HG03159 (cell line): ENCODE measurements around the gene POLR2E.
A peak's percentile ranks its signal among the peaks of the same experiment; 100 is the strongest.
"Not testable (repeated sequence)": the region's sequence is repeated elsewhere in the genome, so short reads cannot be mapped to it uniquely, and the experiment has no call there.

Experiments
- ATAC-seq: cut with Tn5 transposase; IDR thresholded peaks from one replicate; pipeline ENCODE4 v1.9.1; 2021; ENCODE audit warnings: mild to moderate bottlenecking, moderate library complexity; ENCODE audit not compliant: unreplicated experiment

The POLR2E gene

DNA sequence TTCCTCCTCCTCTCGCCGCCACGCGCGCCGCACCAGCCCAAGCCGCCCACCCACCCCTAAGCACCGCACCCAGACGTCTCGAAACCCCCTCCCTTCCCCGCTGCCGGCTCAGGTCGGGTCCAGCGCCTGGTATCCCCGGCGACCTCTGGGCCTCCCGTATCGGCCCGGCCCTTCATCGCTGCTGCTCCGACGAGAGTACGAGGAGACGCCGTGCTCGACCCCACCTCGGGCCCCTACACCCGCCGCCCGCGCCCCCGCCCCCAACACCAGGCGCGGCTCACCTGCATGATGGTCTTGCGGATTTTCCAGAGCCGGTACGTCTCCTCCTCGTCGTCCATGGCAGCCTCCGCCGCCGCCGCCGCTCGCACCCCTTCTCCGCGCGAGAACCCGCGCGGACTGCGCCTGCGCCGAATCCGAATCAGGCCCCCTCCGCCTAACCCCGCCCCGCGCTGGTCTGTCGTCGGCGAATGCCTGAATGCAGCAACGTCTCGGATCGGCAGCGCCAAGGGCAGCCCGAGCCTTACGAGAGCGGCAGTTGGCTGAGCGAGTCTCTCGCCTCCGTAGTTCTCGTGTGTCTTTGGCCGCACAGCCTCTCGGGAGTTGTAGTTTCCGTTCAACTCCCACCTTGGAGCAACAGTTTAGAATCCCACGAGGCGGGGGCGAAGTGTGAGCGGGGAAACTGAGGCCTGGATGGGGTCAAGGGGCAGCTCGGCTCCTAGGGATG, at the start of gene POLR2E:
Gene POLR2E (minus strand): TSS at position 398 of the 724 bp plus-strand sequence. CDS start 60 bp downstream, at position 338.
- ATAC-seq, result peak; percentile 75

DNA sequence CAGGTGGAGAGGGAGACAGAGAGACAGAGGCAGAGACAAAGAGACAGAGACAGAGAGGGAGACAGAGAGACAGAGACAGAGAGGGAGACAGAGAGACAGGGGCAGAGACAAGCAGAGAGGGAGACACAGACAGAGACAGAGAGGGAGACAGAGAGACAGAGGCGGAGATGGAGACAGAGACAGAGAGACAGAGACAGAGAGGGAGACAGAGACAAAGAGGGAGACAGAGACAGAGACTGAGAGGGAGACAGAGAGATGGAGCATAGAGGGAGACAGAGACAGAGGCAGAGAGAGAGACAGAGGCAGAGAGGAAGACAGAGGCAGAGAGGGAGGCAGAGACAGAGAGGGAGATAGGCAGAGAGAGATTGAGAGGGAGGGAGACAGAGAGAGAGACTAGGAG, 49.6 kb upstream of the POLR2E start:
- no peak for ATAC-seq

DNA sequence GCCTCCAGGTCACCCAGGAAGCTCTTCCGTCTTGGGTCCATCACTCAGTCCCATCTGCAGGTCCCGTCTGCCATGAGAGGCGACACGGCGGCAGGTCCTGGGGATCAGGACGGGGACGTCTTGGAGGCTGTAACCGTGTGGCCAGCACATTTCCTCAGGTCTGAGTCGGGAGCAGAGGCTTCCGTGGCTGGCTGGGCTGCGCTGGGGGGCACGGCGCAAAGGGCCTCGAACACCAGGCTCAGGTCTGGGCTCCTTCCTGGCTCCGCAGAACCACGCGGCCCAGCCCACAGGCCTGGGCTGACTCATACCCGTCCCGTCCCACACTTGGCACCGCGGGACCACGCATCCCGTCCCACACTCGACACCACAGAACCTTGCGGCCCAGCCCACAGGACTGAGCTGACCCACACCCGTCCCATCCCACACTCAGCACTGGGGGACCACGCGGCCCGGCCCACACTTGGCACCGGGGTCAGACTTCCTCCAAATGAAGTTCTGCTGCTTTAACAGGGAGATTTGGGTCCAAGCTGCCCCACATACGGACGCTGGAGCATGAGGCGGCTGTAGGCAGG, 48.7 kb upstream of the POLR2E start:
- ATAC-seq, result no peak

DNA sequence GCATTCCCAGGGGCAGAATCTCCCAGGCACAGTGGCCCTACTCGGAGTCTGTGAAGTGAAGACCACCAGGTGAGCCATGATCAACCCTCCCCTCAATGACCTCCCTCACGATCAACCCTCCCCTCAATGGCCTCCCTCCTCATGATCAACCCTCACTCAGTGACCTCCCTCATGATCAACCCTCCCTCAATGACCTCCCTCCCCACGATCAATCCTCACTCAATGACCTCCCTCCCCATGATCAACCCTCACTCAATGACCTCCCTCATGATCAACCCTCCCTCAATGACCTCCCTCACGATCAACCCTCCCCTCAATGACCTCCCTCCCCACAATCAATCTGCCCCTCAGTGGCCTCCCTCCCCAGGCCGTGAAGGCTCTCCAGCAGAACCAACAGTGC, 46.8 kb upstream of the POLR2E start:
- ATAC-seq, result no peak

DNA sequence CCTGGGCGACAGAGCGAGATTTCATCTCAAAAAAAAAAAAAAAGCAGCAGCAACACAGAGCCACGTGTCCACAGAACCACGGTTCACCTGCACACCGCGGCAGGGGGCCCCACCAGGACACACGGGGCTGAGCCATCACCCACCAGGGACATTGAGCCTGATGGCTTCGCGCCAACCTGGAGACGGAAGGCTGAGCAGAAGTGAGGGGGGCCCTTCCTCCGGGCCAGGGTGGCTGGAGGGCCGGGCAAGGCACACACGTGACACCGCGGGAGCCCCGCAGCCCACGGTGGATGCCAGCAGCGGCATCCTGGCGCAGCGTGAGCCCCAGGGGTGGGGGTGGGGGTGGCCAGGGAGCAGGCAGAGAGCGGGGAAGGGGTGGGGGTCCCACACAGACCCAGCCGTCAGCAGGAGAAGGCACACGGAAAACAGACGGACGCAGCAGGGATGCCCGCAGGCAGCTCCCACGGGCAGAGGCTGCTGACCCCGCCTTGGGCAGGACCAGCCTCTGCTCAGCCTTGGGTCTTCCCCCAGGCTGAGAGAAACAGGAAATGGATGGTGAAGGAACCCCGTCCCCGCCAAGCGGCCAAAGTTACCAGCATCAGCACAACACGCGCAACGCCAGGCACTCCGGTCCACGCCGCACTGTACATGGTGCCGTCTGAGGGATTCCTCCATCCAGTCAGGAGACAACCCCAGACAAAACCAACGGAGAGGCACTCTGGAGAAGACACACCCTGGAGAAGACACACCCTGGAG, 45.3 kb upstream of the POLR2E start:
- ATAC-seq, result no peak

DNA sequence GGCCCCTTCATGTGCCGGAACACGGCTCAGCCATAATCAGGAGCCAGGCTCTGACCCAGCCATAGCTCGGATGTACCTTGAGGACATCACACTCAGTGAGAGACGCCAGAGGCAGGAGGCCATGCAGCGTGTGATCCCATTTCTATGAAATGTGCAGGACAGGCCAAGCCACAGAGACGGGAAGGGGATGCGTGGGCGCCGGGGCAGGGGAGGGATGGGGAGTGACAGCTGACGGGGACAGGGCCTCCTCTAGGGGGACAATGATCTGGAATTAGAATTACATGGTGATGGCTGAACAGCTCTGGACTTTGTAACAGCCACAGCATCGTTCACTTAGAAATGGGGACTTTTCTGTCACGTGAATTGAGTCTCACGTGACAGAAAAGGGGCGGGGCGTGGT, 44.0 kb upstream of the POLR2E start:
- ATAC-seq, result no peak

DNA sequence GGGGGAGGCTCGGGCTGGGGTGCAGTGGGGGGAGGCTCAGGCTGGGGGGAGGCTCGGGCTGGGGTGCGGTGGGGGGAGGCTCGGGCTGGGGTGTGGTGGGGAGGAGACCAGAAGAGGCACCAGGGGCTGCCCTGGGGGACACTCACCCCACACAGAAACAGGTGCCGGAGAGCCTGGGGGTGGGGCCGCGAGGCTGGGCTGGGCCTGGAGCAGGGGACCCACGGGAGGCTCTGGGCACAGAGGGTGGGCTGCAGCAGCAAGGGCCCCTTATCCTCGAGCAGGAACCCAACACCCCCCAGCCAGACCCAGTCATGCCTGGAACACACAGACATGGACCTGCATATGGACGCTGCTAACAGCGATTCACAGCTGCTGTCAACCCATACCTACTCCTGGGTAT, 42.9 kb upstream of the POLR2E start:
- ATAC-seq, result no peak

DNA sequence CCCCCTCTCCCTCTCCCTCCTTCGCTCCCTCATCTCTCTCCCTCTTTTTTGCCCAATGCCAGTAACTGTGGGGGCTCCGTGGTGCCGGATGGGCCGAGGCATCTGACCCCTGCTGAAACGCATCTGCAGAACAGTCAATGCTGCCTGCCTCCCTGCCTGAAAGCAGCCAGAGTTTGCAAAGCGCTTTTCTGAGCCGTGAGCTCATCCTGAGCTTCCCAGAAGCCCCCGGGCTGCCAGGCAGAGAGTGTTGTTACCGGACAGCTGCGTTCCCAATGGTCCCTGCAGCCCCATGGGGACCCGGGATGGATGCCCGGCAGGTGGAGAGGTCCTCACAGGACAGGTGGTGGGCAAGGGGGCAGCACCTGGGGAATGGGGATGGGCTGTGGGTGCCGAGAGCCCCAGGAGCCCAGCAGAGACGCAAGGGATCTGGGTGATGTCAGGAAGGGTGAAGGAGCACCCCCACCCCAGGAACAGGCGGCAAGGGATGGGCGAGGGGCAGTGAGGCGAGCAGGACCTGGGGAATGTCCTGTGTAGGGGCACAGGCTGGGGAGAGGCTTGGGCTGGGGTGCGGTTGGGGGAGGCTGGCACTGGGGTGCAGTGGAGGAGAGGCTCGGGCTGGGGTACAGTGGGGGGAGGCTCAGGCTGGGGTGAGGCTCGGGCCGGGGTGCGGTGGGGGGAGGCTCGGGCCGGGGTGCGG, 41.6 kb upstream of the POLR2E start:
- no peak for ATAC-seq

DNA sequence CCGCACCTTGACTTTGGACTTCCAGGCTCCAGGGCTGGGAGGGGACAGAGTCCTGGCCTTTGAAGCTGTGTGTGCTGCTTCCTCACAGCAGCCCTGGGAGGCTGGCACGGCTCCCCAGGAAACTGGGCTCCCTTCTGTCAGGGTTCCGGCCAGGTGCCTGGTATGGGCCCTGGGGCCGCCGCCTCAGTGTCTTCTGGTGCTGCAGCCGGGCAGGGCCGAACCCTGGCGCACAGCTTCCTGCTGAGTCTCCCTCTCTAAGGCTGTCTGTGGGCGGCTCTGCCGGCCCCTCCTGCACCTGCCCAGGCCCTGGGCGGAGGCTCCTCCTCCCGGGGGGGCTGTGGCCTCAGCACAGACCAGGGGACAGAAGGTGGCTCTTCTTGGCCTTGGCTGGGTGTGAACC, 41.0 kb upstream of the POLR2E start:
- no peak for ATAC-seq

DNA sequence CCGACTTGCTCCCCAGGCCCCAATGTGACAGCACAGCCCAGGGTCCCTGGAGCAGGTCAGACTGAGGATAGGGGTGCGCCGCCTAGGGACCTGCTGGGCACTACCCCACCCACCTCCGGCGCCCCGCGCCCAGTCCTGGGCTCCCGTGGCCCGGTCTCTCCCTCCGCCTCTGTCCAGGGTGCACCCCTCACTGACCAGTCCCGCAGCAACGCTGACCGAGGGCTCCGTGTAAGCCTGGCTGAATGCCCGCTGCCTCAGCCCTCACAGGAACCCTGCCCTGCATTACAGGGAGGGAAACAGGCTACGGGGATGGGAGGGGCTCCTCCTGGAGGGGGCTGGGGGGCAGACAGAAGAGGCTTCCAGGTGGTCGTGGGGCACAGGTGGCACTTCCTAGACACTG, 40.3 kb upstream of the POLR2E start:
- no peak for ATAC-seq

DNA sequence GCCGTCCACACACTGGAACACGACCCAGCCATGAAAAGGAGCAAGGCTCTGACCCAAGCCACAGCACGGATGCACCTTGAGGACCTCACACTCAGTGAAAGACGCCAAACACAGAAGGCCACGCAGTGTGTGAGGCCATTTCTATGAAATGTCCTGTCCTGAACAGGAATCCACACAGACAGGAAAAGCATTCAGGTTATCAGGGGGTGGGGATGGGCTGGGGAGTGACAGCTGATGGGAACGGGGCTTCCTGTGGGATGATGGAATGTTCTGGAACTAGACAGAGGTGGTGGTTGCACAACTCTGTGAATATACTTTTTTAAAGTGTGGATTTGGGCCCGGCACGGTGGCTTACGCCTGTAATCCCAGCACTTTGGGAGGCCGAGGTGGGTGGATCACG, 39.3 kb upstream of the POLR2E start:
- ATAC-seq, result no peak

DNA sequence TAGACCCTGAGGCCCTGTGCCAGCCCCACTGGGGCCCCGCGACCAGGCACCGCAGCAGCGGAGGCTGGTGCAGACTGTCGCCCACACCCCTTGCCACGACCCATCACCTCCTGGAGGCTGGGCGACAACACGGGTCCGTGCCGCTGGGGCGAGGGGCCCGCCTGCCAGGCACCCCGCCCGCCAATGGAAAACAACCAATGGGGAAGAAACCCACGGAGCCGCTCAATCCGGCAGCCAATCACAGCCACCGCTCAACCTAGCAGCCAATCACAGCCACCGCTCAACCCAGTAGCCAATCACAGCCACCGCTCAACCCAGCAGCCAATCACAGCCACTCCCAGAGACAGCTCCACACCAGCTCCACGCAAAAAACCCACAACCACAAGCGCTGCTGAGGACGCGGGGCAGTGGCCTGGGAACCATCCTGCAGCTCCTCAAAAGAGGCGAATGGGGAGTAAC, 38.3 kb upstream of the POLR2E start:
- ATAC-seq, result no peak

DNA sequence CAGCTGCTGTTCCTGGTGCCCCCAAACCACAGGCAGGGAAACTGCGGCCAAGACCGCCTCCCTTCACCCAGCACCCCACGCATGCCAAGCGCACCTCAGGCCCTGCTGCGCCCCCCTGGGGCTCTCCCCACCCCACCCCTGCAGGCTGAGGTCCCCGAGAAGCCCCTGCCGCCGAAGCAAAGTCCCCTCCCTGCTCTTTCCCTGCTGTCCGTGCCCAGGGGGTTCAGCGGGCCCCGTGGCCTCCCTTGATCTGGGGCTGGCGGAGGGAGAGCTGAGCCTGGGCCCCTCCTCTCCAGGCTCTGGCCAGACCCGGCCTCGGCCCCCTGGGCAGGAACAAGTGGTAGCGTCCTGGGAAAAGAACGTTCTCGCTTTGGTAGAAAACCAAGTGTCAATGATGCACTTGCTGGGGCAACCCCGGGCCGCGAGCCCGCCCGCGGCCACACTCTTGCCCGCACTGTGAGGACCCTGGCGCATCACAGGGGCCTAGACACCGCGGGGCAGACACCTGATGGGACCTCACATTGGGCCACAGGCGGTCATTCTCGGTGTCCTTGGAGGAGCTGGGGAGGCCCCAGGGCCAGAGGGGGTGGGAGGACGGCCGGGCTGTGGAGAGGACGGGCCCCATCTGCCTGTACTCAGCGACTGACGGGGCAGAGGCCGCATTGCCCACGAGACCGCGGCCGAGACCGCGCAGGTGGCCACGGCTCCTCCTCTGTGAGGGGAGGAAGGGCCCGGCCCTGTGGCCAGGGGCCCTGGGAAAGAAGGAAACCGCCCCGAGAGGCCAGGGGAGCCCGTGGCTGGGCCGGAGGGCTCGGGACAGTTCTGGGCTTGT, 37.6 kb upstream of the POLR2E start:
- no peak for ATAC-seq

DNA sequence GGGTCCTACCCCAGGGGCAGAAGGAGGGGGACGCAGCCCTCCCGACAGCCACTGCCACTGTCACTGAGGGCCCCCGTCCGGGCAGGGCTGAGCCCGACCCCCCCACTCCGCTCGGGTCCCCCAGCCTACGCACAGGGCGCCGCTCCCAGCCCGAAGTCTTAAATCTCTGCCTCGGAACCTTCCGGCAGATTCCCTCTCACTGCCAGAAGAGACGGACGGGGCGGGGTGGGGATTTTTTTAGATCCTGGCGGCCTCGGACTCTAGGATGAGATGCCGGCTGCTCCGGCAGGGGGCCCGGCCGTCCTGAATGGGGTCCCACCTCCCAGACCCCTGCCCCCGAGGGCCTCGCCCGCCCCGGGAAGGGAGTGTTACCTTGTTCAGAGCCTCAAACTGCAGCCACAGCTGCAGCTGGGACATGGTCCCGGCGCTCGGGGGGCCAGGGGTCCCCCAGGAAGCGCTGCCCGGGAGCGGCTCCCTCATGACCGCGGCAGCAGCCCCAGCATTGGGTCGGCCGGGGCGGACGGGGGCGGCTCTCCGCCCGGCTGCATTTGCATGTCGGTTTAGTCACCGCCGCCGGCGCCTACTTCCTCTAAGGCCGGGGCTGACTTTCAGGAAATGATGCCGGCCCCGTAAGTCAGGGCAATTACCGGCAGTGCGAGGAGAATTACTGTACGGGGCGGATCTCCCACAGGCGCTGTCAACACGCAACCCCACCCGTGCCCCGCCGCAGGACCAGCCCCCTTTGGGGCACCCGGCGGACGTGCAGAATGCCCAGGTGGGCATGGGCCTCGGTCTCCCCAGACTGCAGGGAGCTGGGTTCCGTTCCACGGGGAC, 36.8 kb upstream of the POLR2E start:
- ATAC-seq, result peak; percentile 66

DNA sequence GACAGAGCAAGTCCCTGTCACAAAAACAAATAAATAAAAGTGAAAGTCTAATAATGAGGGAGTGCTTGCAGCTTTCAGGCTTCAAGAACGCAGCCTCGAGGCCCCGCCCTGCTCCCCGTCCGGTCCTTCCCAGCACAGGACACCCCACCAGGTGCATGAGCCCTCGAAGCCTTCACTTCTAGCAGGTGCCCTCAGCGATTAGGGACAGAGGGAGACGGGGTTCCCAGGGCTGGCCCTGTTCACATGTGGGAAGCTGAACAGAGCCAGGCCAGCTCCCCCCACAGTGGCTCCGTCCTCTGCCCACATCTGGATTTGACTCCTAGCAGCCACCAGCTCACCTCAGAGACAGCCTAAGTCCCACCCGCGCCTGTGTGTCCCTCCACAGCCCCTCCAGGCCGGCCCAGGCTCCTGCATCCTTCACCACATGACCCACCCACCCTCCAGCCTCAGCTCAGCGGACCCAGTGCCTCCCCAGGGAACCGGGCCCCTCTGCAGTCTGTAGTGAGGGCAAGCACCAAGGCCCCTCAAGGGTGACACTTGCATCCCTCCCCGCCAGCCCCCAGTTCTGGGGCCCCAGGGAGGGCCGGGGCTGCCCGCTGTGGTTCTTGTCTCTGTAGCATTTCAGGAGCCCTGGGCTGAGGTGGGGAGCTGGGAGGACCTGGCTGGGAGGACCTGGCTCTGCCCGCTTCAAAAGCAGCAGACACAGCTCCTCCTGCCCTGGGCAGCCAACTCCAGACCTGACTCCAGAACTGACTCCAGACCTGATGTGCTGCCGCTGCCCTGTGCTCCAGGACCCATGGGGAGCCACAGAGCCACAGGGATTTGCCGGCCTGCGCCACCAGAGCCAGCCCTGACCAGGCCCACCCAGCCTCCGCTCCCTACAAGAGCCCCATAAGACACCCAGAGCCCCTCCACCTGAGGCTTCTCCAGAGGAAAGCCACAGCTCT, 35.9 kb upstream of the POLR2E start:
- no peak for ATAC-seq

DNA sequence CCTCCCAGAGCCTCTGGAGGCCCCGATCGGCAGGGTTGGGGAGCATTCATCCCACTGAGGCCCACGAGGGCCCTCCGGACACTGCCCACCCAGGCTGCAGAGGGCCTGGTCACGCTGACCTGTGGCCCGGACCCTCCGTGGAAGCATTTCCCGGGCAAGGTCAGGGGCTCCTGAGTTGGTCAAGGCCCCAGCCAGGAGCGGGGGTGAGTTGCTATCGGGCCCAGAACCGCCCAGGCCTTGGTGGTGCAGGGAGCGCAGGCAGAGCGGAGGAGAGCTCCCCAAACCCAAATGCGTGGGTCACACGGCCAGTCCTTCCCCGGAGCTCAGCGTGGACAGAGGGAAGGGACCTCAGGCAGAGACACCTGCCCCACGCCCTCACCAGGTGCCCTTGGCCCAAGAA, 34.4 kb upstream of the POLR2E start:
- ATAC-seq, result no peak

DNA sequence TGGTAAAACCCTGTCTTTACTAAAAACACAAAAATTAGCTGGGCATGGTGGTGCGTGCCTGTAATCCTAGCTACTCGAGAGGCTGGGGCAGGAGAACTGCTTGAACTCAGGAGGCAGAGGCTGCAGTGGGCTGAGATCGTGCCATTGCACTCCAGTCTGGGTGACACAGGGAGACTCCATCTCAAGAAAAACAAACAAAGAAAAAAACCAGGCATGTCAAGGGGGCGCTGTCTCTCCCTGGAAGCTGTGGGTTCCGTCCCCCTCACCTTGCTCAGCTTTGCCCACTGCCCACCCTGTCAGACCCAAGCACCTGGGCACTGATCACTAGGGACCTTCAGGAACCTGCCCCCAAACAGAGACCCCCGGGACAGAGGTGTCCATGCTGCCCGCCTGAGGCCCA, 33.9 kb upstream of the POLR2E start:
- not testable (repeated sequence) for ATAC-seq

DNA sequence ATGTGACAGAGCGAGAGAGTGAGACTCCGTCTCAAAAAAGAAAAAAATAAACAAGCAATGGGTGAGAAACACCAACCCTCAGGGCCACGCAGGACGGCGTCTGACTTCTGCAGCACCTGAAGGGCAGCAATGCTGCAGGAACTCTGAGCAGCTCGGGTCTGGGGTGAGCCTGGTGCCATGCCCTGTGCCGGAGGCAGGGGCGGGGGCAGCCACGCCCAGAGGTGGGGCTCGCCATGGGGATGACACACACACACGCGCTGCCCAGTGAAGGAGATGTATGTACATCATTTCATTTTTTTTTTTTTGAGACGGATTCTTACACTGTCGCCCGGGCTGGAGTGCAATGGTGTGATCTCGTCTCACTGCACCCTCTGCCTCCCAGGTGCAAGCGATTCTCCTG, 32.9 kb upstream of the POLR2E start:
- ATAC-seq, result no peak
